ENCODE results near the gene GOLGA6C.
"Not testable (repeated sequence)": the region's sequence is repeated elsewhere in the genome, so short reads cannot be mapped to it uniquely, and the experiment has no call there.

The GOLGA6C gene, protein sequence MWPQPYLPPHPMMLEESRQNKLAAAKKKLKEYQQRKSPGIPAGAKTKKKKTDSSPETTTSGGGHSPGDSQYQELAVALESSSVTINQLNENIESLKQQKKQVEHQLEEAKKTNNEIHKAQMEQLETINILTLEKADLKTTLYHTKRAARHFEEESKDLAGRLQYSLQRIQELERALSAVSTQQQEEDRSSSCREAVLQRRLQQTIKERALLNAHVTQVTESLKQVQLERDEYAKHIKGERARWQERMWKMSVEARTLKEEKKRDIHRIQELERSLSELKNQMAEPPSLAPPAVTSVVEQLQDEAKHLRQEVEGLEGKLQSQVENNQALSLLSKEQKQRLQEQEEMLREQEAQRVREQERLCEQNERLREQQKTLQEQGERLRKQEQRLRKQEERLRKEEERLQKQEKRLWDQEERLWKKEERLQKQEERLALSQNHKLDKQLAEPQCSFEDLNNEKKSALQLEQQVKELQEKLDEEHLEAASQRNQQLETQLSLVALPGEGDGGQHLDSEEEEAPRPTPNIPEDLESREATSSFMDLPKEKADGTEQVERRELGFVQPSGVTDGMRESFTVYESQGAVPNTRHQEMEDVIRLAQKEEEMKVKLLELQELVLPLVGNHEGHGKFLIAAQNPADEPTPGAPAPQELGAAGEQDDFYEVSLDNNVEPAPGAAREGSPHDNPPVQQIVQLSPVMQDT

DNA sequence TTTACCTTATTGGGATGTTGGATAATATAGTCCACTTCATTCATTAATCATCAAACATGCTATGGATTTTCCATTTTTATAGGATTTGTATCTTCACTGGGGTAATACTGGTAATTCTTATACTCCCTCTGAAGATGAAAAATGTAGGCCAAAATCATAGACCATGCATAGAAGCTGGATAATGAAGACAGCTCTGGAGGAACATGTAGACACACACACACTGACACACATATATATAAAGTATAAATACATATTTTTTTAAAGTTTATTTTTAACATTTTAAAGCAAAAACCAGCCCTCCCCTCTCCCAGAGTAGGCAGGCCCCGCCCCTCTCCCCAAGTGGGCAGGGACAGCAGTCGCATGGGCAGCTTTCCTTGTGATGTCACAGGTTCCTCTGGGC, at the start of gene GOLGA6C:
TSS of gene GOLGA6C (plus strand) at position 301 of the 400 bp plus-strand sequence. CDS start 265 bp downstream, outside the sequence.
- DNase-seq = not testable (repeated sequence)

DNA sequence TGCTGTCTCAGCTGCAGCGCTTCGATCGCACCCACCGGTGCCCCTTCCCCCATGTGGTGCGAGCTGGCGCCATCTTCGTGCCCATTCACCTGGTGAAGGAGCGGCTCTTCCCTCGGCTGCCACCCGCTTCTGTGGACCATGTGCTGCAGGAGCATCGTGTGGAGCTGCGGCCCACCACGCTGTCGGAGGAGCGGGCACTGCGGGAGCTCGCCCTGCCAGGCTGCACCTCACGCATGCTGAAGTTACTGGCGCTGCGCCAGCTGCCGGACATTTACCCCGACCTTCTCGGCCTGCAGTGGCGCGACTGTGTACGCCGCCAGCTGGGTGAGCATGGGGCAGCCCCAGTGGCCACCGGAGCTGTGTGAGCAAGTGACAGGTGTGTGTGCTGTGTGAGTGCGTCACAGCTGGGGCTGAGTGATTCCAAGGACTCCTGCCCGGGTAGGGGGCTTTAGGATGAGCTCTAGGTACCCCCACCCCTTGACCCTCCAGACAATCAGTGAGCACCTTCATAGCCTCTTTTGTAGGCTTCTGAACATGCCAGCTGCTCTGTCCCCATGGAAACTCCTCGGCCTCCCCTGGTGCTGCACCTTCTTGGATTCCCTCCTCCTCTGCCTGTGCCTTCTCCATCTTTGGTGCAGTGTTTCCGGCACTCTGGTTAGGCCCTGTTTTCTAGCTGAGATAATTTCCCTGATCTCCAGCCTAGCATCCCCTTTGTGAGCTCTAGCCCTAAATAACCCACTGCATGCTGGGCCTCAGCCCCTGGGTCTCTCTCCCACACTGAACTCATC, 49.4 kb upstream of the GOLGA6C start:
- DNase-seq = no peak

DNA sequence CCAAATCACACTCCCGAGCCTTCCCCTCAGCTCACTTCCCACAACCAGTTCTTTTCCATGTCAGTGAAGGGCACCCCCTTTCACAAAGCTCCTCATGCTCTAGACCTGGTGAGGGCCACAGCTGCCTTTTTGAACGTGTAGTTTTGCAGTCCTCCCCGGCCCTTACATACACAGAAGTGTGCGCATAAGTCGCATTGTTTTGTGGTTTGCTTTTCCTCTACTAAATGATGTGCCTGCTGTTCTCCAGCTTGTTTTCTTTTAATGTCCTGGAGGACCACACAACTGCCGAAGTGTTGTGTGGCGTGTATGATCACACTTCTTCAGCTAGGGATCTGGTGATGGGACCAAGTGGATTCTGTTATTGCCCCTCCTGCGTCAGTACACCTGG, 48.9 kb upstream of the GOLGA6C start:
- no peak for DNase-seq

DNA sequence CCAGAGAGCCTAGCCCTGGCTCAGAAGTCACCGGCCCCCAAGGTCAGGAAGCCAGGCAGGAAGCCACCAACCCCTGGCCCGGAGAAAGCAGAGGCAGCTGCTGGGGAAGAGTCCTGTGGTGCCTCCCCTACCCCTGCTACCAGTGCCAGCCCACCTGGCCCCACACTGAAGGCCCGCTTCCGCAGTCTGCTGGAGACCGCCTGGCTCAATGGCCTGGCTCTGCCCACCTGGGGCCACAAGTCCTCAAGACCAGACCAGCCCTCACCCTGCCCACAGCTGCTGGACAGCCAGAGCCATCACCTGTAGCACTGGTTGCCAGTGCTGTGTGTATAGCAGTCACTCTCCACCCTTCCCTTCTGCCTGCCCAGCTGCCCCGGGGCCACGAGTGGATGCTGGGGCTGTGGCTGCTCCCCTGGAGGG, 47.3 kb upstream of the GOLGA6C start:
- no peak for DNase-seq

DNA sequence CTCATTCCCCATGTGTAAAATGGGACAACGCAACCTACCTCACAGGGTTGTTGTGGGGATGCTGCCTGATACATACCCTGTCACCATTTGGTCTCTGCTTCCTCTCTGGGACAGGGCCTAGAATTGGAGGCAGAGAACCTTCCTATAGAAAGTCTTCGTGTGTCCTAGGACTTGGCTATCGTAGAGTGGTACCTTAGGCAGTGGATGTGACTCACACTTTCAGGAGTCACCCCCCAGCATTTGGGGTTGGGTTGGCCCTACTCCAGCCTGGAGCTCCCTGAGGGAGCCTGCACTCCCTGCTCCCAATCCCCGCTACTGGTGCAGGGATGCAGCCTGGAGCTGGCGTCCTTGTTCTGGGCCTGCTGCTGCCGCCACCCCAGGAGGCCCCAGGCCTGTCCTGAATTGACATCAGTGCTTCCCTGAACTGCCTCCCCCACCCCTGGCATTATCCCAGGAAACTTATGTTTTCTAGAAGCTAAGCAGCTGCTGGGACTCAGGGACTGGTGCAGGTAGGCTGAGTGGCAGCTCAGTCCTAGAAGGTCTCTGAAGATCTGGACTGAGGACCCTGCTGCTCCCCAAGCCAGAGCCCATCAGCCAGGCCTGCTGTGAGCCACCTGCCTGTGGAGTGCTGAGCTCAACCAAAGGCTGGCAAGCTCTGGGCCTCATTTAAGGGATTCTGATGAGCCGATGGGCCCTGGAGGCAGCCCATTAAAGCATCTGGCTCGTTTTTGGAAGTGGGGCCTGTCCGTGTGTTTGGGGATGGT, 46.5 kb upstream of the GOLGA6C start:
- DNase-seq = no peak

DNA sequence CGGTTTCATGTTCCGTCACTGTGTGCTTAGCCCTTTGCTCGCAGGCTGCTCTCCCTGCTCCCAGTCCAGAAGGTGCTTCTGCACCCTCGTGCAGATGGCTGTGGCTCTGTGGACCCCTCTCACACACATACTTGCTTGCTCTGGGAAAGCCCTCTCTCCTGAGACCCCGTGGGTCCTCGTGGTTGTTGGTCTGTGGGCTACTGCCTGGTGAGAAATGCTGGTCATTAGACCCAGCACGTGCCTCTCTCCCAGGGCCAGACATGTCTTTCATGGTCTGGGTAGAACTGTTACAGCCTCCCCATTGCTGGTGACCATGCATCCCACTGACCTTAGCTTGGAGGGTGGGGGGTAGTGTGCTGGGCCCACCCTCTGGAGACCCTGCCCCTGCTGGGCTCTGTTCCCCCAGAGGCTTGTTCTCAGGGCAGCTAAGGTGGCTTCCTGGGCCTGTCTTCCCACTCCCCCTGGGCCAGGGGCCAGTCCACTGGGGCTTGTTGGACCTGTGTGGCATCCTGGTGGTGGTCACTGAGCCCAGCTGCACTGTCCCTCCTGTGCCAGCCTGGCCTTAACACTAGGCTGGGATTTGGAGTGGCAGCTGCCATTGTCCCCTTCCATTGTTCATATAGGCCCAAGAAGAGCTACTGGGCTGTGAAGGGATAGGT, 45.8 kb upstream of the GOLGA6C start:
- no peak for DNase-seq

DNA sequence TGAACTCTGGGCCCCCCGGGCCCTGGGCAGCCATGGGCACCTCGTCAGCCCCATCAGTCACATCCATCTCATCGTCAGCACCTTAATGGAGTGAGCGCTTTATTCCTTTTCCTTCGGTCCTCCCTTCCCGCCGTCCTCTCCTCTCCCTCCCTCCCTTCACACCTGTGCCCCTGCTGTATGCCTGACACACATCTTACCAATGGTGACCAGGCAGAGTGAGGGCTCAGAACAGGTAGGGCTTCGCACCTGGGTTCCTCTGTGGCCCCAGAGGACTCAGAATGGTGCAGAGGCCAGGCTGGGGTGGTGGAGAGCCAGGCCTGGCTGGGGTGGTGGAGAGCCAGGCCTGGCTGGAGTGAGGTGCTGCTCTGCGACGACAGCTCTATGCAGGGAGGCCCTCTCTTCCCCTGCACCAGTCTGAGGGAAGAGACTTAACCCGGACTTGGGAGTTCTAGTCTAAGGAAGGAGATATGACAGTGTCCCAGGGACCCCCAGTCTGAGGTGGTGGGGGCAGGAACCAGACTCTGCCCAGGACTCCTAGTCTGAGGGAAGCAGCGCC, 44.8 kb upstream of the GOLGA6C start:
- no peak for DNase-seq

DNA sequence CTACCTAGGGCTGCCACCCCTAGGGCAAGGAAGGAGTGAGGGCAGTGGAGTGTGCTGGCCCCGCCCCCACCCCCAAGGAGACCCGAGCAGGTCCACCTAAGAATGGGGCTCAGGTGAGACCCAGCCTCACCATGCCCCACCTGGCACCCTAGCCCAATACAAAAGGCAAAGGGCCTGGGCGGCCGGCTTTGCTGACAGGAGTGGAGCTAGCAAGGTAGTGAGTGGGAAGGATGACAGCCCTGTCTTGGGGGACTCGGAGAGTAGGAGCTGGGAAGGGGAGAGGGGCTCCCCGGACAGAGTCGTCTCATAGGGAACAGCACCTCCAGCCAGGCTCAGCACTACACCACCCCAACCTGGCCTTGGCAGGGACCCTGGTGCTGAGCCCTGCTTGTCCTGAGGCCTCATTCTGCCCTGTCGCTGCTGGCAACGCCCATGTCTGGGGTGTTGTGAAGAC, 44.3 kb upstream of the GOLGA6C start:
- no peak for DNase-seq

DNA sequence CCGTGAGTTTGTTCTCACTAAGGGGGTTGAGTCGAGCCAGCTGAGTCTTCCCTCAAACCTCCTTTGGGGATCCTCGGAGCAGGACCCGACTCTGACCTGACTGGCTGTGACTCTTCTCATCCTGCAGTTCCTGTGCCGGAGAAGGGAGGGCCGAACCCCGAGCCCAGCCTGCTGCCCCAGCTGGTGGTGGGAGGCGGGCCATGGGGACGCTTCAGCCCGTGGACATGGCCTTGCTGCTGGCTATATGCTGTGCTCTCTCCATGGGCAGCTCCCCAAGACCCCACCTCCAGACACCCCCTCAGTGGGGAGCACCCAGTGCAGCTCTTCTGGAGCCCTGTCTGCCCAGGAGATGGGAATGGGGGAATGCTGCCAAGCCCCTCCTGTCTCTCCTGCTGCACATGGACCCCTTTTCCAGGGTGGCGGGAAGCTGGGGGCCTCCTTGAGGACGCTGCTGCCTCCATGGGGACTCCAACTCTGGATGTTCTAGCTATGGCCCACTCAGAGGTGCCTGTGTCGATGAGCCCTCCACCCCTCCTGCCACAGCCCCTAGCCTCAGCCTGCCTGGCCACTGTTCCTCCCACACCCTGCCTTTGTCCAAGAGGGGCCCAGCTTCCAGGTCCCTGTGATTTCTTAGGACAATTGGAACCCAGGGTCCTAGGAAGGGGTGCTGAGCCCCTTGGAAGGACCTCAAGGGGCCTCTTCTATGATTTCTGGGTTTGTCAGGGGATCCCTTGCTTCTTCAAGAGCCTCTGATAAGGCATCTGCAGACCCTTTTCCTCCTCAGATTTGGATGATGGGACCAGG, 43.6 kb upstream of the GOLGA6C start:
- DNase-seq = no peak

DNA sequence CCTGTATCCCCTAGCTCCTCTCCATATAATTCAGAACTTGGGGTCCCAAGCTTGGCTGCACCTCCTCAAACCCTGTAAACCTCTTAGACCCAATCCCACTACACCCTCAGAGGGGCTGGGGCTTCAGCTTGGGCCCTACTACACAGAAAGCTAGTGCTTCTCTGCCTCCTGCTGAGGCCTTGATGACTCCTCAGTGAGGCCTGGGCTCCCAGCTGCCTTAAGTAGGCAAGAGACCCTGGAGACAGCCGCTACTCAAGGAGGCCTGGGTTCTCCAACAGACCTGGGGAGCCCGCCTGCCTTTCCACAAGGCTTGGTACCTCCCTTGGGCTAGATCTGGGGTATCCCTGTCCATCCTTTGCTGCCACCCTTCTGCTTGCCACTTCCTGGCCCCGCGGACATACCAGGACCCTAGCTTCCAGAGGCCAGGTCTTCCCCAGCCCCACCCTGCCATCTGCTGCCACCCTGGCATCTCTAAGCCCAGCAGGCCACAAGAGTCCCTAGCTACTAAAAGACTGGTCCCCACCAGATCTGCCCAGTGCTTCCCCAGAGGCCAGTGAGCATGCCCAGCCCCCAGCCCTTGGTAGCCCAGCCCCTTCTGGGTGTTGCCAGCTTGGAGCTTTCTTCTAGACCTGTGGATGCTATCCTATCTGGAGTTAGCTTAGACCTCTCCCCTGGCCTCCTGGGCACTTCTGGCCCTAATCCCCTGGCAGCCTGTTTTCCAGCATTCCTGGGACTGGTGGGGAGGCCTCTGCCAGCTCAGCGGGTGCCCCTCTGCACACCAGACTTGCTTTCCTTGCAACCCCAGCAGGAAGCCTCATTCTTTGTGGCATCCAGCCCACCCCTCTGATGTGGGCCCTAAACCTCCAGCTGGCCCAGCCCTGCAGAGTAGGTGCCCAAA, 42.8 kb upstream of the GOLGA6C start:
- no peak for DNase-seq

DNA sequence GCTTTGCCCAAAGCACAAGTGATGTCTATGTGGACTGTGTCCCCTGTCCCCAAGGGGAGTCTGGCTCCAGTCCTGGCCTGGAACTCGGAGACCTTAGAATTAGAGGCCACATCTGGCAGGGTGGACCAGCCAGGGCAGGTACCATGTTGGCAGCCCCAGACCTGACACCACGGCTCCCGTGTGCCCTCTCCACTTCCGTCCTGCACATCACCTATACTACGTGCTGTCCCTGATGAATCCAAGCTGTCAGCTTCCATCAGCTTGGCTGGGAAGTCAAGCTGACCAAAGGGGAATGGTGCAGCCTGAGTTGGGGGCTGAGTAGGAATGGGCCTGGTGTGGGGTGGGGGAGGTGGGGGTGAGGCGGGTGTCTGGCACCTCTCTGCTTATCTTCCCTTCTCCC, 41.1 kb upstream of the GOLGA6C start:
- DNase-seq = no peak

DNA sequence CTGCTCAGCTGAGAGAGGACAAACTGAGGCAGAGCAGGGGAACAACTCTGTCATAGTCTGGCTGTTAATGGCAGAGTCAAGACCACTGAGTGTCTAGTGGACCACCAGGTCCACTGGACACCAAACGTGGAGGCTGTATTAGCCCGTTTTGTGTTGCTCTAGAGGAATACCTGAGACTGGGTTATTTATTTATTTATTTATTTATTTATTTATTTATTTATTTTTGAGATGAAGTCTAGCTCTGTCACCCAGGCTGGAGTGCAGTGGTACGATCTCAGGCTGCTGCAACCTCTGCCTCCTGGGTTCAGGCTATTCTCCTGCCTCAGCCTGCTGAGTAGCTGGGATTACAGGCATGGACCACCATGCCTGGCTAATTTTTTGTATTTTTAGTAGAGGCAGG, 40.6 kb upstream of the GOLGA6C start:
- DNase-seq = not testable (repeated sequence)

DNA sequence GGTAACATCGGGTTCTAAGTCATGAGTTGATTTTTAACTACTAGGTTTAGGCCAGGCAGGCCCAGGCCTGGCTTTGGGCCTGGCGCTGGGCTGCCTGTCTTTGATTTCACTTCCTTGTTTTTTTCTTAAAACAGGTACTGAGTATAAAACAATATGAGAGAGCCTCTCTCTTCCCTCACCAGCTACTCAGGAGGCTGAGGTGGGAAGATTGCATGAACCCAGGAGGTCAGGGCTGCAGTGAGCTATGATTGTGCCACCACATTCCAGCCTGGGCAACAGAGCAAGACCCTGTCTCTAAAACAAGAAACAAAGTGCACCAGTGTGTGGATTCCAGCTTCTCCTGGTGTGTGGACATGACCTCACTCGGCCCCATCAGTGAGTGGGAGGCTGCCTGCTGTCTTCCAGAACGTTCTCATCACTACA, 38.6 kb upstream of the GOLGA6C start:
- DNase-seq = not testable (repeated sequence)

DNA sequence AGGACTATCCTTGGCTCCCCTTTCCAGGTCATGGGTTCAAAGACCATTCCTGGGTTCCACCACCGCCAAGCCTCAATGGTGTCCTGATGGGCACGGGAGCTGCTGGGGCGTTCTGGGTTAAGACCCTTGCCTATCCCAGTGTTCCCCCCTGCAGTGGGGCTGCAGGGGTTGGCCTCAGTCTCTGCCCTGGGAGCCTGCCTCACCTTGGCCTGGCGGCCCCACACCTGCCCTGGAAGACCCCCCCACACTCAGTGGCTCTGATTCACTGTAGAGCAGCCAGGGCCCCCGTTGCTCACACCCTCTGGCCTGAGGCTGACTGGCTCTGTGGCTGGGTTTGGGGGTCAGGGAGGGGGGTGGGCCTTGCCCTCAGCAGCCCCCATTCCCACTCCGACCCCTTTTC, 34.4 kb upstream of the GOLGA6C start:
- no peak for DNase-seq

DNA sequence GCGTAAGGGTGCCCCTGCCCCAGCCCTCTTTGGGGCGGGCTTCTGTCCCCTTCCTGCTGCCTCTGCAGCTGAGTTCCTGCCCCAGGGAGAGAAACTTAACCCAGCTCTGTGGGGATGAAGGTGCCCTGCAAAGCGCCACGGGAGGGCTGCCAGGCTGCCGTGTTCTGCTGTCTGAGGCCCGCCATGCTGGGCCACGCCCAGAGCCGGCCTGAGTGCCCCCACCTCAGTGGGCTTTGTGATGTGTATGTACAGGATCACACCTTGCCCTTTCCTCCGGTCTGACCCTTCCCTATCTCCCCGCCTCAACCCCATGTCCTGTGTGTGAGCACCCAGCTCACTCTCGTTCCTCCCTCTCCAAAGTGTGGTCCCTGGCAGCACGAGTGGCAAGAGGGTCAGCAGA, 33.9 kb upstream of the GOLGA6C start:
- DNase-seq = no peak

DNA sequence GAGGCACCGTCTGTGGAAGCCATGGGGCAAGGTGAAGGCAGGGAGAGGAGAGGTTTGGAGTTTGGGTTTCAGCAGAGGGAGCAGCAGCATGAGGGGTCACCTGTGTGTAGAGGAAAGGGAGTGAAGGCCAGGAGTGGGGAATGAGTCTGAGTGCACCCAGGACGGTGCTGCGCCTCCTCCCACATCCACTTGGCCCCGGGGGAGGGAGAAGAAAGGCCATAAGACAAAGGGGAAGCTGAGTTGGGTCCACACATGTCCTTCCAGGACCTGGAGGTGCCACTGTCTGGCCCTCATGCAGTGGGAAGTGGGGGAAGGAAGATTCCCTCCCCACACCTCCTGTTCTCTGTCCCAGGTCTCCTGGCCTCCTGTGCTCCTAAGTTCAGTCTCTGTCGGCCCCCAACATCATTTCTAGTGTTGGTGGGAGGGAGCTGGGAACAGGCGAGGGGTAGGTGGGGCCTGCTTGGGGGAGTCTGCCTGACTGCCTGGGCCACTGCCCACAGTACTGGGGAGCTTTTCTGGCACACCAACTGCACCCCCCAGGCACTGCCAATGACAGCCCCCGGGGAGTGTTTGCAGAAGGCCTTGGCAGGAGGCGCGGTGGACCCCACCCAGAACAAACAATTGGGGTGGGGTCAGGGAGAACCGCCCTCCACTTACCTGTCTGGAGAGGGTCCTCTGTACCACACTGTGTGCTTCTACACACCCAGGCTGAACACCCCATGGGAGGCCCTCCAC, 32.9 kb upstream of the GOLGA6C start:
- DNase-seq = not testable (repeated sequence)

DNA sequence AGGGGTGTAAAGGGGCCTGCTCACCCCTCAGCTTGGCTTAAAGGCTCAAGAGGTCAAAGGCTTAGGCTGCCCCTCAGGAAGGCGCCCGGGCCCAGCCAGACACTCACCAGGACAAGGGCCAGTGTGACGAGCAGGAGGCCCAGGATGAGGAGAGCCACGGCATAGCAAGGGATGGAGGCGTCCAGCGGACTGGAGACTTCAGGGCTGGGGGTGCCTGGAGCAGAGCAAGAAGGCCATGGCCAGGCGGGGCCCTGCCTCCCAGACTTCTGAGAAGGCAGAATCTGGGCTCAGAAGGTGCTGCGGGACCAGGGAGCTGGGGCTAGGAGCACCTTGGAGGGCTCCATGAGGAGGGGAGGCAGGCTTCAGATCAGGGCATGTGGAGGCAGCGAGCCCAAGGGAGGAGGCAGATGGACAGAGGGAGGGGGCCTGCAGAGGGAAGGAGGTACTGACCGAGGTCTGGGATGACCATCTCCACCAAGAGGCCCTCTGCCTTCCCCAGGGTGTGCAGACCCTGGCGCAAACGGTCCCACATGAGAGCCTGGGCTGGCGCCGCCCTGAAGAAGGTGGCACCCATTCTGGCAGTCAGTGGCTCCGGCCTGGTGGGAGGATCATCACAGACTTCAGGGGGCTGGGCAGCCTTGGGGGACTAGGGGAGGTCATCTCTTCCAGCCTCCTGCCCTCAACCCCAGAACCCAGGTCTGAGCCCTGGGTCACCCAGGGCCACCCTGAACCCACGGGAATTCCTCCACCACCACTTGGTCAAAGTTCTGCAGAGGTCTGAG, 32.0 kb upstream of the GOLGA6C start:
- DNase-seq = no peak

DNA sequence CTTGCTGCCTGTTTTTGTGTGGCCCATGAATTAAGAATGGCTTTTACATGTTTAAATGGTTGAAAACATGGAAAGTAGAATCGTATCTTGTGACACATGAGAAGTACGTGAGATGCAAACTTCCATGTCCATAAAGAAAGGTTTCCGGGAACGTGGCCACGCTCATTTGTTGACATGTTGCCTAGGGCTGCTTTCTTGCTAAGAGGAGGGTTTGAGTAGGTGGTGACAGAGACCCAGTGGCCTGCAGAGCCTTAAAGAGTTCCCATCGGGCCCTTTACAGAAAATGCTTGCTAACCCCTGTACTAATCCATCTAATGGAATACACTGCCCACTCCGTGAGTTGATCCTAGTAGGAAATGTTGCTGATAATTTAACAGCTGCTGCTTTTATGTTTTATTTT, 31.0 kb upstream of the GOLGA6C start:
- DNase-seq = not testable (repeated sequence)

Data from NCI-H2107 (cell line).